GM13976 (cell line): Measurements from ENCODE around the gene CHRNG.

Source experiments
- DNase-seq: peaks from one replicate; pipeline ENCODE4 v3.0.0; 2012; ENCODE audit warnings: low spot score
- CTCF ChIP-seq: IDR thresholded peaks from 2 replicates; pipeline ENCODE4 v1.5.1; 2012; ENCODE audit warnings: borderline replicate concordance, mild to moderate bottlenecking; ENCODE audit not compliant: insufficient read depth; ENCODE audit errors: extremely low read depth, missing control alignments, control extremely low read depth
- in situ Hi-C: fragments of 300-500 bp; cut with MboI; formaldehyde crosslinking; loops from one replicate; pipeline ENCODE4 v1.12.0; 2022; ENCODE audit warnings: low sequenced_read_pairs, mixed read lengths, inconsistent platforms; ENCODE audit not compliant: unreplicated experiment

Gene CHRNG

GRCh38 chr2:232540441-232541041 lies 1.0 kb downstream of the CHRNG start:
- in situ Hi-C loops = no loop called here
- DNase-seq = no peak
- no peak for TF ChIP-seq CTCF

GRCh38 chr2:232541195-232541960 lies 1.9 kb downstream of the CHRNG start:
- no peak for DNase-seq
- in situ Hi-C loops = no loop called here
- TF ChIP-seq CTCF = no peak

GRCh38 chr2:232541961-232542714 lies 2.6 kb downstream of the CHRNG start:
- no peak for DNase-seq
- no peak for TF ChIP-seq CTCF
- in situ Hi-C loops = no loop called here

GRCh38 chr2:232542715-232543467 lies 3.4 kb downstream of the CHRNG start:
- TF ChIP-seq CTCF = no peak
- no peak for DNase-seq
- in situ Hi-C loops = no loop called here

GRCh38 chr2:232543491-232543890 lies 4.0 kb downstream of the CHRNG start:
- no peak for TF ChIP-seq CTCF
- no peak for DNase-seq
- in situ Hi-C loops = no loop called here

- no peak for DNase-seq
- TF ChIP-seq CTCF = no peak
- in situ Hi-C loops = no loop called here
Measured at GRCh38 chr2:232543928-232544631, 4.6 kb downstream of the CHRNG start.
